Activated CD4-positive, alpha-beta T cell treated with anti-CD3 and anti-CD28 coated beads, Interleukin-2, amount 10 ng/mL, durations not matched to agents 24 days and 14 days (primary cell): ENCODE measurements around the gene CEBPE. TPM values are rescaled to one million over a fixed set of nuclear protein-coding genes. Genes with fewer than 3 reads are reported as not detected.

Experiments
- DNase-seq: peaks from one replicate; pipeline ENCODE4 v3.0.0; 2022
- H3K27ac Mint-ChIP-seq: one replicate; pipeline ENCODE4 v1.8.0; 2022; ENCODE audit warnings: mild to moderate bottlenecking, mixed read lengths
- H3K27me3 Mint-ChIP-seq: one replicate; pipeline ENCODE4 v1.8.0; 2022; ENCODE audit warnings: mixed read lengths
- H3K36me3 Mint-ChIP-seq: one replicate; pipeline ENCODE4 v1.8.0; 2022; ENCODE audit warnings: low read depth, mild to moderate bottlenecking, mixed read lengths
- H3K4me1 Mint-ChIP-seq: one replicate; pipeline ENCODE4 v1.8.0; 2021; ENCODE audit warnings: mixed read lengths
- H3K4me3 Mint-ChIP-seq: one replicate; pipeline ENCODE4 v1.8.0; 2022; ENCODE audit warnings: mild to moderate bottlenecking, moderate library complexity, mixed read lengths
- H3K9me3 Mint-ChIP-seq: one replicate; pipeline ENCODE4 v1.8.0; 2021; ENCODE audit warnings: mixed read lengths
- intact Hi-C: fragments of 100-400 bp; cut with micrococcal nuclease; formaldehyde crosslinking; loops from one replicate; pipeline ENCODE4 v1.15.1; 2023
- total RNA-seq: library from RNA; stranded (reverse); gene quantifications from 2 replicates; pipeline ENCODE4 v1.2.3, GENCODE V29; 2022

Gene CEBPE
- total RNA-seq, 1 donor from 2014 or later, result 0.35 TPM

- H3K9me3 Mint-ChIP-seq, result no peaks in the 10 kb centered on the region
- peaks cover 39% of the 10 kb centered on the region for H3K36me3 Mint-ChIP-seq
- H3K4me1 Mint-ChIP-seq, result peaks cover 29% of the 10 kb centered on the region
- H3K27me3 Mint-ChIP-seq, result no peaks in the 10 kb centered on the region
- no peak within 1 kb of the TSS for H3K27ac Mint-ChIP-seq
- DNase-seq, result peak; percentile 100
- intact Hi-C loops, result loop anchor here (1.0 to 10.0 kb wide), 7 partner anchors 24 to 459 kb away; partner anchors contain the start of genes HOMEZ, PABPN1, RBM23 and THTPA
- no peak within 1 kb of the TSS for H3K4me3 Mint-ChIP-seq
Observed at GRCh38 chr14:23095196-23096108, 23.6 kb downstream of the CEBPE start, which contains the start of gene C14orf119. TSS of gene C14orf119 (plus strand) at chr14:23095505. CDS start at chr14:23097659, 2,154 bp downstream.

- H3K36me3 Mint-ChIP-seq, result peaks cover 46% of the 10 kb centered on the region
- no peak within 1 kb of the TSS for H3K4me3 Mint-ChIP-seq
- DNase-seq, result no peak
- H3K9me3 Mint-ChIP-seq, result no peaks in the 10 kb centered on the region
- H3K27me3 Mint-ChIP-seq, result no peaks in the 10 kb centered on the region
- H3K4me1 Mint-ChIP-seq, result peaks cover 29% of the 10 kb centered on the region
- intact Hi-C loops, result loop anchor here (1.0 to 10.0 kb wide), 8 partner anchors 9 to 460 kb away; partner anchors contain the start of genes HOMEZ, PABPN1, RBM23 and THTPA
- no peak within 1 kb of the TSS for H3K27ac Mint-ChIP-seq
Observed at GRCh38 chr14:23094666-23095195, 24.3 kb downstream of the CEBPE start, which contains the start of gene ACIN1. TSS of gene ACIN1 (minus strand) at chr14:23095136. CDS start at chr14:23095112, 24 bp downstream.

- peaks cover 48% of the 10 kb centered on the region for H3K36me3 Mint-ChIP-seq
- H3K27me3 Mint-ChIP-seq, result no peaks in the 10 kb centered on the region
- no peaks in the 10 kb centered on the region for H3K9me3 Mint-ChIP-seq
- H3K4me3 Mint-ChIP-seq, result no peak overlapping the region
- peaks cover 29% of the 10 kb centered on the region for H3K4me1 Mint-ChIP-seq
- DNase-seq, result peak; percentile 62
- no peak overlapping the region for H3K27ac Mint-ChIP-seq
- intact Hi-C loops, result loop anchor here (1.0 to 10.0 kb wide), 4 partner anchors 9 to 461 kb away; partner anchors contain the start of genes PABPN1, THTPA and ZFHX2
Observed at GRCh38 chr14:23093991-23094665, 24.9 kb downstream of the CEBPE start.

GRCh38 chr14:23093526-23093925, 25.5 kb downstream of the CEBPE start:
- DNase-seq, result no peak
- peaks cover 43% of the 10 kb centered on the region for H3K36me3 Mint-ChIP-seq
- no peak overlapping the region for H3K4me3 Mint-ChIP-seq
- no peaks in the 10 kb centered on the region for H3K27me3 Mint-ChIP-seq
- H3K9me3 Mint-ChIP-seq, result no peaks in the 10 kb centered on the region
- intact Hi-C loops, result loop anchor here (10.0 kb wide), 1 partner anchor 461 kb away; the partner anchor contains the start of genes THTPA and ZFHX2
- no peak overlapping the region for H3K27ac Mint-ChIP-seq
- peaks cover 29% of the 10 kb centered on the region for H3K4me1 Mint-ChIP-seq

GRCh38 chr14:23093104-23093503, 26.0 kb downstream of the CEBPE start:
- Mint-ChIP-seq H3K27me3 (no peaks in the 10 kb centered on the region), H3K4me1 (peaks cover 29% of the 10 kb centered on the region), H3K27ac (no peak overlapping the region), H3K4me3 (no peak overlapping the region), H3K9me3 (no peaks in the 10 kb centered on the region), H3K36me3 (peaks cover 45% of the 10 kb centered on the region)
- intact Hi-C loops, result loop anchor here (10.0 kb wide), 1 partner anchor 462 kb away; the partner anchor contains the start of genes THTPA and ZFHX2
- DNase-seq, result no peak

- no peaks in the 10 kb centered on the region for H3K27me3 Mint-ChIP-seq
- H3K4me1 Mint-ChIP-seq, result peaks cover 22% of the 10 kb centered on the region
- intact Hi-C loops, result loop anchor here (10.0 kb wide), 1 partner anchor 463 kb away; the partner anchor contains the start of genes THTPA and ZFHX2
- peaks cover 46% of the 10 kb centered on the region for H3K36me3 Mint-ChIP-seq
- H3K4me3 Mint-ChIP-seq, result peak overlapping the region; percentile 16
- DNase-seq, result no peak
- no peaks in the 10 kb centered on the region for H3K9me3 Mint-ChIP-seq
- H3K27ac Mint-ChIP-seq, result no peak overlapping the region
Observed at GRCh38 chr14:23091294-23092225, 27.5 kb downstream of the CEBPE start.

- Mint-ChIP-seq H3K27ac (no peak overlapping the region), H3K4me3 (no peak overlapping the region), H3K9me3 (no peaks in the 10 kb centered on the region), H3K27me3 (no peaks in the 10 kb centered on the region), H3K4me1 (peaks cover 28% of the 10 kb centered on the region), H3K36me3 (peaks cover 54% of the 10 kb centered on the region)
- no peak for DNase-seq
- intact Hi-C loops, result loop anchor here (10.0 kb wide), 1 partner anchor 465 kb away; the partner anchor contains the start of genes THTPA and ZFHX2
Observed at GRCh38 chr14:23090254-23090636, 28.8 kb downstream of the CEBPE start.

- H3K4me3 Mint-ChIP-seq, result no peak overlapping the region
- intact Hi-C loops, result loop anchor here (10.0 kb wide), 1 partner anchor 465 kb away; the partner anchor contains the start of genes THTPA and ZFHX2
- H3K27ac Mint-ChIP-seq, result no peak overlapping the region
- H3K36me3 Mint-ChIP-seq, result peaks cover 59% of the 10 kb centered on the region
- no peak for DNase-seq
- H3K9me3 Mint-ChIP-seq, result no peaks in the 10 kb centered on the region
- no peaks in the 10 kb centered on the region for H3K27me3 Mint-ChIP-seq
- peaks cover 29% of the 10 kb centered on the region for H3K4me1 Mint-ChIP-seq
Observed at GRCh38 chr14:23089498-23090253, 29.4 kb downstream of the CEBPE start.

- intact Hi-C loops, result no loop called here
- H3K27ac Mint-ChIP-seq, result peak overlapping the region; percentile 49
- peaks cover 57% of the 10 kb centered on the region for H3K36me3 Mint-ChIP-seq
- no peak overlapping the region for H3K4me3 Mint-ChIP-seq
- H3K27me3 Mint-ChIP-seq, result no peaks in the 10 kb centered on the region
- H3K4me1 Mint-ChIP-seq, result peaks cover 15% of the 10 kb centered on the region
- H3K9me3 Mint-ChIP-seq, result no peaks in the 10 kb centered on the region
- no peak for DNase-seq
Observed at GRCh38 chr14:23086565-23086964, 32.5 kb downstream of the CEBPE start.

GRCh38 chr14:23085458-23085857, 33.6 kb downstream of the CEBPE start:
- H3K27ac Mint-ChIP-seq, result peak overlapping the region; percentile 74
- peak overlapping the region; percentile 9 for H3K4me3 Mint-ChIP-seq
- peaks cover 13% of the 10 kb centered on the region for H3K4me1 Mint-ChIP-seq
- H3K9me3 Mint-ChIP-seq, result no peaks in the 10 kb centered on the region
- H3K36me3 Mint-ChIP-seq, result peaks cover 64% of the 10 kb centered on the region
- DNase-seq, result no peak
- no peaks in the 10 kb centered on the region for H3K27me3 Mint-ChIP-seq
- intact Hi-C loops, result loop anchor here (1.0 kb wide), 1 partner anchor 9 kb away; no protein-coding TSS in a partner anchor

GRCh38 chr14:23080474-23080873, 38.6 kb downstream of the CEBPE start:
- no peak for DNase-seq
- H3K36me3 Mint-ChIP-seq, result peaks cover 70% of the 10 kb centered on the region
- peak overlapping the region; percentile 4 for H3K27ac Mint-ChIP-seq

GRCh38 chr14:23079716-23080115, 39.3 kb downstream of the CEBPE start:
- peak overlapping the region; percentile 5 for H3K27ac Mint-ChIP-seq
- intact Hi-C loops, result no loop called here

More at GRCh38 chr14:23080474-23080873, 38.6 kb downstream of the CEBPE start:
- Mint-ChIP-seq H3K4me3 (no peak overlapping the region), H3K9me3 (no peaks in the 10 kb centered on the region), H3K4me1 (peaks cover 2% of the 10 kb centered on the region), H3K27me3 (no peaks in the 10 kb centered on the region)
- intact Hi-C loops, result no loop called here

More at GRCh38 chr14:23079716-23080115, 39.3 kb downstream of the CEBPE start:
- no peak for DNase-seq
- H3K27me3 Mint-ChIP-seq, result no peaks in the 10 kb centered on the region
- H3K4me3 Mint-ChIP-seq, result no peak overlapping the region
- no peaks in the 10 kb centered on the region for H3K9me3 Mint-ChIP-seq
- H3K36me3 Mint-ChIP-seq, result peaks cover 66% of the 10 kb centered on the region
- H3K4me1 Mint-ChIP-seq, result no peaks in the 10 kb centered on the region
